A673 (cell line): ENCODE results near the gene KCNT2. TPM values are rescaled to one million over a fixed set of nuclear protein-coding genes. Genes with fewer than 3 reads are reported as not detected.

Source experiments
- BruUV-seq: library from RNA; stranded (reverse); fragments of 400-500 nt; replicated peaks from 2 replicates; lab custom pipeline; 2021; lab: Mats Ljungman, UMichigan
- CTCF ChIA-PET: fragments of 300-600 bp; sonication (Branson Sonifier 250); formaldehyde crosslinking; loops from one replicate; lab custom pipeline; 2022; ENCODE audit warnings: antibody characterized with exemption; lab: Charles Lee
- POLR2A ChIA-PET: fragments of 300-600 bp; sonication (Branson Sonifier 250); formaldehyde crosslinking; loops from one replicate; lab custom pipeline; 2022; ENCODE audit warnings: antibody characterized with exemption; ENCODE audit not compliant: low non-redundant PET; lab: Charles Lee
- DNase-seq: peaks from one replicate; pipeline ENCODE4 v3.0.0-alpha.2; 2015; ENCODE audit warnings: low spot score
- H3K27ac ChIP-seq: fragments of 200-600 bp; sonication (generic); 2 replicates; pipeline ENCODE4 v1.5.1; 2016; ENCODE audit warnings: mixed run types, low read depth, mild to moderate bottlenecking, mixed read lengths, antibody characterized with exemption, low read length; ENCODE audit not compliant: poor library complexity, severe bottlenecking
- H3K27me3 ChIP-seq: fragments of 200-600 bp; sonication (generic); replicated peaks from 2 replicates; pipeline ENCODE4 v1.6.1; 2017; ENCODE audit warnings: mixed run types, low read depth, mild to moderate bottlenecking, mixed read lengths, antibody characterized with exemption, low read length; ENCODE audit not compliant: insufficient read depth, poor library complexity
- H3K36me3 ChIP-seq: fragments of 200-600 bp; sonication (generic); 2 replicates; pipeline ENCODE4 v1.6.1; 2016; ENCODE audit warnings: mixed run types, mild to moderate bottlenecking, mixed read lengths, antibody characterized with exemption, low read length; ENCODE audit not compliant: insufficient read depth, poor library complexity, severe bottlenecking
- H3K4me1 ChIP-seq: fragments of 200-600 bp; sonication (generic); 2 replicates; pipeline ENCODE4 v1.6.1; 2017; ENCODE audit warnings: mixed run types, mild to moderate bottlenecking, mixed read lengths, antibody characterized with exemption, low read length; ENCODE audit not compliant: insufficient read depth, poor library complexity, severe bottlenecking
- H3K4me3 ChIP-seq: fragments of 200-600 bp; sonication (generic); 2 replicates; pipeline ENCODE4 v1.5.1; 2016; ENCODE audit warnings: low read depth, mixed run types, mild to moderate bottlenecking, mixed read lengths, low read length; ENCODE audit not compliant: poor library complexity, severe bottlenecking
- H3K9me3 ChIP-seq: fragments of 200-600 bp; sonication (generic); 2 replicates; pipeline ENCODE4 v1.6.1; 2016; ENCODE audit warnings: mixed run types, low read depth, mild to moderate bottlenecking, mixed read lengths, antibody characterized with exemption, low read length; ENCODE audit not compliant: poor library complexity, severe bottlenecking
- EZH2 ChIP-seq: fragments of 200-600 bp; sonication (generic); IDR thresholded peaks from 2 replicates; pipeline ENCODE4 v1.6.1; 2017; ENCODE audit warnings: borderline replicate concordance, low read depth, mild to moderate bottlenecking, mixed read lengths, antibody characterized with exemption, low read length; ENCODE audit not compliant: poor library complexity, severe bottlenecking
- intact Hi-C: fragments of 100-400 bp; cut with micrococcal nuclease; formaldehyde crosslinking; loops from one replicate; pipeline ENCODE4 v1.10.0; 2022; ENCODE audit not compliant: unreplicated experiment
- total RNA-seq: library from RNA; stranded (reverse); gene quantifications from 2 replicates; pipeline ENCODE4 v1.2.3, GENCODE V29; 2021
- TF ChIP-seq, protein P1 (sequence below): fragments of 300-800, 200-600 bp; sonication (generic); conservative IDR thresholded peaks from 2 replicates; pipeline ENCODE4 v1.5.1; 2017; ENCODE audit warnings: low read depth, mild to moderate bottlenecking, antibody characterized with exemption, low read length, moderate library complexity, mixed read lengths

KCNT2 gene
- total RNA-seq, 1 experiment from 2014 or later = 1.2 TPM

DNA sequence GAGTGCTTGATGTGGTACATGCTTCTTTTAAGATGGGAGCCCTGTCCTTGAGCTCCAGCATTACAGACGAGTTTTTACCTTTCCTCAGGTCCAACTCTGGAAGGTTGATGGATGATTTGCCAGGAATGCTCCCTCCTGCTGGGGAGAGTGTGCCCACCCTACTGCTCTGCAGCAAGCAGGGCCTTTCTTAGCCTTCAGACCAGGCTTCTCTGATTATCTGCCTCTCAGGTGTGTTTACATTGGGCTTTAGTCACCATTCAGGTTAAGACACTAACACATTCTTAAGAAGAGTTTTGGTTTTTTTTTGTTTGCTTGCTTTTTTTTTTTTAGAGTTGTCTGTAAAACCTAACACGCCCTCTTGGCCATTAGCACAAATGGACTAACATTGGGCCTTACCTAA, 301.8 kb downstream of the KCNT2 start:
- Histone ChIP-seq H3K4me3 (no peak overlapping the region), H3K4me1 (no peaks in the 10 kb centered on the region), H3K27me3 (no peaks in the 10 kb centered on the region), H3K27ac (no peak overlapping the region), H3K36me3 (no peaks in the 10 kb centered on the region), H3K9me3 (no peaks in the 10 kb centered on the region)
- intact Hi-C loops = no loop called here
- TF ChIP-seq EZH2 = no peak
- TF ChIP-seq, protein P1, sequence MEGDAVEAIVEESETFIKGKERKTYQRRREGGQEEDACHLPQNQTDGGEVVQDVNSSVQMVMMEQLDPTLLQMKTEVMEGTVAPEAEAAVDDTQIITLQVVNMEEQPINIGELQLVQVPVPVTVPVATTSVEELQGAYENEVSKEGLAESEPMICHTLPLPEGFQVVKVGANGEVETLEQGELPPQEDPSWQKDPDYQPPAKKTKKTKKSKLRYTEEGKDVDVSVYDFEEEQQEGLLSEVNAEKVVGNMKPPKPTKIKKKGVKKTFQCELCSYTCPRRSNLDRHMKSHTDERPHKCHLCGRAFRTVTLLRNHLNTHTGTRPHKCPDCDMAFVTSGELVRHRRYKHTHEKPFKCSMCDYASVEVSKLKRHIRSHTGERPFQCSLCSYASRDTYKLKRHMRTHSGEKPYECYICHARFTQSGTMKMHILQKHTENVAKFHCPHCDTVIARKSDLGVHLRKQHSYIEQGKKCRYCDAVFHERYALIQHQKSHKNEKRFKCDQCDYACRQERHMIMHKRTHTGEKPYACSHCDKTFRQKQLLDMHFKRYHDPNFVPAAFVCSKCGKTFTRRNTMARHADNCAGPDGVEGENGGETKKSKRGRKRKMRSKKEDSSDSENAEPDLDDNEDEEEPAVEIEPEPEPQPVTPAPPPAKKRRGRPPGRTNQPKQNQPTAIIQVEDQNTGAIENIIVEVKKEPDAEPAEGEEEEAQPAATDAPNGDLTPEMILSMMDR = no peak
- DNase-seq = no peak
- CTCF ChIA-PET = no interaction called here
- no TSS peak for BruUV-seq
- POLR2A ChIA-PET = no interaction called here

DNA sequence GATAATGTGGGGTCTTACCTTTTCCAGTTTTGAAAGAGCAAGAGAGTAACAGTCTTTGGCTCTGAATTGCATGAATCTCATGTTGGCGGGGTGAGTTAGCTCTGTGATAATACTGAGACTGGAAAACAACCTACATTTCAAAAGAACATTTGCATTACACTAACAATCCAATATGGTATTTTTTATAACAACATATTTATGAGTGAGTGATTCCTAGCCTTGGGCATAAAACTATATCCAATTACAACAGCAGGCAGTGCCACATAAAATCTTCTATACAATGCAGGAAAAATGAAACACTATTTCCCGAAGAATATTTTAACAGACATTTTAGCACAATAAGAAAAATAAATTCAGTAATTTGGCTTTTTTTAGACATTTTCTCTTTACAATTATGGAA, 303.0 kb downstream of the KCNT2 start:
- H3K36me3 ChIP-seq = no peaks in the 10 kb centered on the region
- CTCF ChIA-PET = no interaction called here
- DNase-seq = no peak
- no peak overlapping the region for H3K27ac ChIP-seq
- intact Hi-C loops = no loop called here
- POLR2A ChIA-PET = no interaction called here
- BruUV-seq = no TSS peak
- H3K4me1 ChIP-seq = no peaks in the 10 kb centered on the region
- TF ChIP-seq EZH2 = no peak
- TF ChIP-seq, protein P1 = no peak
- H3K4me3 ChIP-seq = no peak overlapping the region
- H3K9me3 ChIP-seq = no peaks in the 10 kb centered on the region
- H3K27me3 ChIP-seq = no peaks in the 10 kb centered on the region

DNA sequence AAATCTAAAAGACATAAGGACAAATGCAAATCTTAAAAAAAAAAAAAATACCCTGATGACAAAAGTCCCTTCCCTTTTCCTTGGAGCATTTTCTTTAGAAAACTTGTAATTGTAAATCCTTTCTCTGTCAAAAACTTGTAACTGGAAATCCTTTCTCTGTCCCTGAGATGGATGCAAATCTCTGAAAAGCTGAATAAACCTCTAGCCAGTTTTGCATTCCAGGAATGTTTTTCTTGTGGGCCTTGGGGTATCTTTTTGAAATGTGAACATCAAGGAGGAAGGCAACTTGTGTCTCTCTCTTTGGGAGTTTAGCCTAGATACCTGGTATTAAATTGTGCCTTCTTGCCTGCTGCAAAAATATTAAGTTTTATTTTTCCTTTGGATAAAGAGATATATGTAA, 305.3 kb downstream of the KCNT2 start:
- no peak for TF ChIP-seq EZH2
- TF ChIP-seq, protein P1 = no peak
- no TSS peak for BruUV-seq
- DNase-seq = no peak
- Histone ChIP-seq H3K9me3 (no peaks in the 10 kb centered on the region), H3K36me3 (no peaks in the 10 kb centered on the region), H3K4me1 (no peaks in the 10 kb centered on the region), H3K27ac (no peak overlapping the region), H3K27me3 (no peaks in the 10 kb centered on the region), H3K4me3 (no peak overlapping the region)
- intact Hi-C loops = no loop called here
- ChIA-PET POLR2A (no interaction called here), CTCF (no interaction called here)
